Measurements from ENCODE around the gene CERS6. TPM values are rescaled to one million over a fixed set of nuclear protein-coding genes. Genes with fewer than 3 reads are reported as not detected.

Gene CERS6
- total and polyA plus RNA-seq, 2 of the 8 experiments (the other 6 are each of a cell fraction or from before 2014, with no cell fraction given) = 6.8 to 28.2 TPM

GRCh38 chr2:168734199-168734760 lies 278.2 kb downstream of the CERS6 start:
- Histone ChIP-seq H4K8ac (ENCODE audit: extremely low read depth, insufficient read depth, low read length) (no peak overlapping the region), H2AFZ (ENCODE audit: low read length) (no peak overlapping the region), H2BK15ac (ENCODE audit: low read length) (no peak overlapping the region), H2AK5ac (ENCODE audit: low read depth, low read length) (no peak overlapping the region), H3K56ac (replicated peaks; ENCODE audit: insufficient read length, low read depth, low read length) (no peak overlapping the region), H4K5ac (ENCODE audit: insufficient read length, low read depth, low read length) (no peak overlapping the region), H3K36me3 (ENCODE audit: control insufficient read depth in 2 of 4, insufficient read depth in 4 of 4, low read length in 3 of 4) (no peaks in the 10 kb centered on the region), H2BK5ac (ENCODE audit: low read depth, low read length) (no peak overlapping the region), H3K9ac (replicated peaks in 1 of 4; ENCODE audit: extremely low read depth in 1 of 4, low read depth in 3 of 4, low read length in 3 of 4) (no peak overlapping the region), H3K79me1 (ENCODE audit: low read depth, low read length) (no peaks in the 10 kb centered on the region; the same call in 1 of the 2 replicates), H3K4ac (replicated peaks; ENCODE audit: insufficient read length, low read depth, low read length) (no peak overlapping the region), H4K91ac (replicated peaks; ENCODE audit: insufficient read length, low read length) (no peak overlapping the region), H2BK120ac (replicated peaks; ENCODE audit: low read depth, low read length) (no peak overlapping the region), H3K27ac (ENCODE audit: low read depth, low read length) (no peak overlapping the region), H3K9me3 (ENCODE audit: insufficient read depth in 2 of 2, low read depth in 1 of 2, low read length in 1 of 2) (no peaks in the 10 kb centered on the region), H2BK12ac (ENCODE audit: low read depth, low read length) (no peak overlapping the region), H3K4me1 (replicated peaks in 1 of 4; ENCODE audit: control insufficient read depth in 3 of 4, insufficient read depth in 4 of 4, low read length in 3 of 4) (peaks cover 1 to 16% (median 4%) of the 10 kb centered on the region in 4 experiments; a peak in 4 of 7 replicates), H3K18ac (ENCODE audit: extremely low read depth, low read length) (no peak overlapping the region), H3K23me2 (ENCODE audit: low read depth, low read length) (no peaks in the 10 kb centered on the region), H2BK20ac (ENCODE audit: low read length) (no peak overlapping the region), H3K23ac (ENCODE audit: insufficient read length) (no peak overlapping the region), H4K20me1 (replicated peaks in 1 of 2; ENCODE audit: control insufficient read depth in 1 of 2, insufficient read depth in 2 of 2, low read length in 2 of 2) (no peaks in the 10 kb centered on the region), H3K27me3 (replicated peaks in 1 of 4; ENCODE audit: control insufficient read depth in 3 of 4, extremely low read depth in 1 of 4, insufficient read depth in 3 of 4, low read length in 3 of 4) (no peaks in the 10 kb centered on the region), H3K4me2 (ENCODE audit: insufficient read depth in 1 of 2, low read depth in 2 of 2, low read length in 2 of 2) (no peak overlapping the region), H3K4me3 (ENCODE audit: extremely low read depth in 1 of 4, insufficient read depth in 2 of 4, low read depth in 3 of 4, low read length in 4 of 4) (no peak overlapping the region), H3K79me2 (ENCODE audit: control insufficient read depth in 1 of 2, insufficient read depth in 2 of 2, low read length in 2 of 2) (no peaks in the 10 kb centered on the region), H3K14ac (ENCODE audit: insufficient read length) (no peak overlapping the region)
- WGBS, 2 experiments (ENCODE audit: extremely low coverage in 1 of 2, insufficient coverage in 1 of 2, insufficient read length in 1 of 2, insufficient replicate concordance in 2 of 2, low coverage in 1 of 2, low lambda C conversion rate in 2 of 2, missing lambda C conversion rate in 1 of 2) = 90% methylated on average over 6 of the region's 6 CpGs; no CpG with 5 or more reads in 1 of the 2 experiments
- ChIA-PET CTCF (ENCODE audit: partially characterized antibody) (interaction anchor here (1.0 to 2.0 kb wide), 2 partner anchors 15 to 40 kb away, joined by 4 to 6 read pairs; no protein-coding TSS in a partner anchor), POLR2A (ENCODE audit: partially characterized antibody) (no interaction called here)
- DNase-seq (ENCODE audit: low read depth in 1 of 2, low spot score in 2 of 2) (no peak), FAIRE-seq (no peak)
- TF ChIP-seq CBX8 (IDR thresholded peaks at IDR 0.05; ENCODE audit: borderline replicate concordance, low read depth, low read length) = no peak
- no peak for TF ChIP-seq CHD1 (IDR thresholded peaks at IDR 0.05; ENCODE audit: low read depth, low read length)
- TF ChIP-seq JUN (IDR thresholded peaks at IDR 0.05; ENCODE audit: low read depth, low read length) = no peak
- no peak for TF ChIP-seq RXRA (IDR thresholded peaks at IDR 0.05; ENCODE audit: insufficient read depth, low read depth, low read length)
- TF ChIP-seq BRCA1 (IDR thresholded peaks at IDR 0.05; ENCODE audit: low read depth, low read length) = no peak
- TF ChIP-seq KDM4A (IDR thresholded peaks at IDR 0.05; ENCODE audit: low read depth, low read length, severe bottlenecking) = no peak
- no peak for TF ChIP-seq ATF2 (IDR thresholded peaks at IDR 0.05; ENCODE audit: low read length)
- TF ChIP-seq E2F6 (IDR thresholded peaks at IDR 0.05) = no peak
- no peak for TF ChIP-seq BCL11A (IDR thresholded peaks at IDR 0.05; ENCODE audit: low read depth in 2 of 2, low read length in 2 of 2)
